HG03159 (cell line): ENCODE results near the gene C2orf76.
"Not testable (repeated sequence)": the region's sequence is repeated elsewhere in the genome, so short reads cannot be mapped to it uniquely, and the experiment has no call there.

Experiments used
- ATAC-seq: cut with Tn5 transposase; IDR thresholded peaks from one replicate; pipeline ENCODE4 v1.9.1; 2021; ENCODE audit warnings: mild to moderate bottlenecking, moderate library complexity; ENCODE audit not compliant: unreplicated experiment

The C2orf76 gene

DNA sequence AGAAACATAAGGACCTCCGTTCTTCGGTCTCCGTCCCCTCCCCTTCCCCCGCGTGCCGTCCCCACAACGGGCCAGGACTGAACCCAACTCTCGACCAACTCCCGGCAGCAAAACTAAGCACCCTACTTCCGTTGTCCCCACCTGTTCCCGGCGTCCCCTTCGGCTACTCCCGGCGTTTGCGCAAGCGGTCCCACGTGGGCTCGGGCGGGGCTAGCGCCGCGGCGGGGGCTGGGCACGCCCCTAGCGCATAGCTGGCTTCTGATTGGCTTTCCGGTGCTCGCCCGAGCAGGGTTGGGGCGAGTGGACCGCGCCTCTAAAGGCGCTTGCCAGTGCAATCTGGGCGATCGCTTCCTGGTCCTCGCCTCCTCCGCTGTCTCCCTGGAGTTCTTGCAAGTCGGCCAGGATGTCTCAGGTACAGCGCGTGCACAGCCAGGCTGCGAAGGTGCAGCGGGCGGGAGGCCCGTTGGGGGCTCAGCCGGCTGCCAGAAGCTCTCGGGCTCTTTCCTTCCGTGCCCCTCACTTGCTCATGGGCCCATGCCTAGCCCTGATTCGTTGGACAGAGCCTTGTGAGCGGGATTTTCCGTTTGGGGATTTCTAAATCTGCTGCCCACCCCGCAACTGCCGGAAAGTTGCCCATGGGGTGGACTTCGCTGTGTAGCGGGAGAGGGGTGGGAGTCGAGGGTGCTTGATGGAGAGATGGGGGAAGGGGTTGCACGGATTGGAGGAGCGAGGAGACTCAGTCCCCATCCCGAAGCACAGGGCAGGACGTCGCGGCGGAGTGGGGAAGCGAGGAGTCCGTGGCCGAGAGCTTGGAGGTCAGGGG, at the start of gene C2orf76, which contains the start of gene DBI:
Gene C2orf76 (minus strand): TSS at position 186 of the 823 bp plus-strand sequence. CDS start 26,875 bp downstream, outside the sequence.
Gene DBI (plus strand): TSS at position 329 of the 823 bp plus-strand sequence. CDS start 75 bp downstream, at position 404.
- ATAC-seq: peak; percentile 95

DNA sequence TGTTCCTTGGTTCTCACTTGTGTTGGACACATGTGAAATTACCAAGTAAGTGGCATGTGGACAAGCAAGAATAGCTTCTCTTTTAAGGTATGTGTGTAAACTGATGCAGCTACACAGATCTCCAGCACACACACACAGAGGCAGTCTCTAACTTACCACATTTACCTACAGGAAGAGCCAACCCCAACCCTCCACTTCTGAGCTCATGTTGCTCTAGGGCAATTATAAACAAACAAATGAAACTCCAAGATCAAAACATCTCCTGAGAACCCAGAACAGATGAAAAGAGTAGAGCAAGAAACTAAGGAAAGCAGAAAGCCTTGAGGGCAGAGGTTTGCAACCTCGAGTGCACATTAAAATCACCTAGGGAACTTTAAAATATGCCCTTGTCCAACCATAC, 49.0 kb upstream of the C2orf76 start:
- ATAC-seq: no peak

DNA sequence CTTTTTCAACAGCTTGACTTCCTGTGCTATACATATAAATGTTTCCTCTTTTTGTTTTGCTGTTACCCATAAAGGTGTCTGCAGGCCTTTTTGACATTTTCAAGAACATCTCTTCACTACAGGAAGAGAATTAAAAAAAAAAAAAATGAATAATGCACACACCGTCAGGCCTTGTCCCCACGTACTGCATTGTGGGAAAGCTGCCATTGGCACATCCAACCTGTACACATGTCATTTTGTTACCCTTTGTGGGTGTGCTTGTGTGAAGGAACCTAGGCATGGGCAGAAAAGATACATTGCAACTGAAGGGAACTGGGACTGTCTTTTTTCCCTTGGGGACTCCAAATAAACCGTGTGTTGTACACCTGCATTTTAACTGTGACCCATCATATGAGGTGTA, 48.3 kb upstream of the C2orf76 start:
- no peak for ATAC-seq

DNA sequence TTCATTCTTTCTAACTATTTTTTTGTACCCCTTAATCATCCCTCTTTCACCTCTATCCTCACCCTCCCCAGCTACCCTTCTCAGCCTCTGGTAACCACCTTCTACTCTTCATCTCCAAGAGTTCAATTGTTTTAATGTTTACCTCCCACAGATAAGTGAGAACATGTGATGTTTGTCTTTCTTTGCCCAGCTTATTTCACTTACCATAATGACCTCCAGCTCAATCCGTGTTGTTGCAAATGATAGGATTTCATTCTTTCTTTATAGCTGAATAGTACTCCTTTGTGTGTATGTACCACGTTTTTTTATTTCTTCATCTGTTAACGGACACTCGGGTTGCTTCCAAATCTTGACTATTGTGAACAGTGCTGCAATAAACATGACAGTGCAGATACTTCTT, 42.9 kb upstream of the C2orf76 start:
- no peak for ATAC-seq

DNA sequence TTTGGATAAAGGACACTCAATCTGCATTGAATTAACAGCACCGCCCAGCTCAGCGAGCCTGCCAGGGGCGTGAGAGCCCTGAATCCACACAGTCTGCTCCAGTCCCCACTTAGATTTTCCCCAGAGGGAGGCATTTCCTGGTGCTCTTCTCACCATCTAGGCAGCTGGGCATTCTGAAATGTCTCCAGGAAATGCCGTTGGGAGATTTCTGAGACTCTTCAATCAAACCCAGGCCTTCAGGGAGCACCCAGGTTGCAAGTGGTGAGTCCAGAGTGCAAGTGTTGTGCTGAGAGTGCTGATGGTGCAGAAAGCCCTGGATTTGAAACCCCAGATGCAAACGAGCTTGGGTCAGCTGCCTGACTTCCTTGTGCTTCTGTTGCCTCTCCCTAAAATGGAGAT, 41.6 kb upstream of the C2orf76 start:
- no peak for ATAC-seq

DNA sequence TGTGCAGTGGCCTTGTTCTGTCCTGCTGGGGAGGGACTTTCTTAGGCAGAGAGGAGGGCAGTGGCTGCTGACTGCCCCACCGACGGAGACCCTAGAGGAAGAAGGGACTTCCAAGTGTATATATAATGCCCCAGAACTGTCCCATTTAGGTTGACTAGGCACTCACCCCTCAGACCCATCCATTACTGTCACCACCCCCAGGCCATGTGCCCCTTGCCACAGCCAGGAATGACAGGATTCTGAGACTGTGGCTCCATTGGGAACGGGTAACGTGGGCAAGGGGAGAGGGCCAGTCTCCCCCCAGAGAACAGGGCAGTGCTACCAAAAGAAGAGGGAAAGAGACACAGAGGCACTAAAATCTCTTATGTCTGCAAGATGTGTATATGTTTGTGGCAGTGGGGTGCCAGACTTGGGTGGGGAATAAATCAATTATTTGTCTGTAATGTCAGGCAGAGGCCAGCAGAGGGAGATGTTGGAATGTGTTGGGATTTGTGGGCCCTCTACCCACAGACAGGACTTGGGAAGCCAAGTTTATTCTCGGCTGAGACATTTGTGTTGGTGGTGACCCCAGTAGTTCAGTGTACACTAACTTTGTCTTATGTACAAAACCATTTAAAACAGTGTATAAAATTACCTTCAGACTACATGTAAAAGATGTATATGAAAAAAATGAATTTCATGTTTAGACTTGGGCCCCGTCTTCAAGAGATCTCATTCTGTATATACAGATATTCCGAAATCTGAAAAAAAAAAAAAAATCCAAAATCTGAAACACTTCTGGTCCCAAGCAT, 41.0 kb upstream of the C2orf76 start:
- no peak for ATAC-seq

DNA sequence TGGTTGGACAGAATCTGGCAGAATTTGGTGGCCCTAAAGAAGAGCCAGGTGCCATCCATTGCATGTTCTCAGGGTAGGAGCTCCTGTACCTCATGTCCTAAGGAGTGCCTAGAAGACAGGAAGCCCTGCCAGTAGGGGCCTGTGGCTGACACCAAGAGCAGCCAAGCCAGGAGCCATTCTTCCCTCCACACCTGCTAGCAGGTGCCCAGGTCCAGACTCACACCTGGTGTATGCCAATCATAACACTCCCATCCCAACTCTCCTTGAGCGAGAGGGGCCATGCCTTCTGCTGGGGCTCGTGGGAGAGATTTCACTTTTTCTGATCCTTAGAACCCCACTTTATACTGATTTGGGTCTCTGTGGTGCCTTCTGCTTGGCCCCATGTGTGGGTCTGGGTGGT, 38.5 kb upstream of the C2orf76 start:
- no peak for ATAC-seq

DNA sequence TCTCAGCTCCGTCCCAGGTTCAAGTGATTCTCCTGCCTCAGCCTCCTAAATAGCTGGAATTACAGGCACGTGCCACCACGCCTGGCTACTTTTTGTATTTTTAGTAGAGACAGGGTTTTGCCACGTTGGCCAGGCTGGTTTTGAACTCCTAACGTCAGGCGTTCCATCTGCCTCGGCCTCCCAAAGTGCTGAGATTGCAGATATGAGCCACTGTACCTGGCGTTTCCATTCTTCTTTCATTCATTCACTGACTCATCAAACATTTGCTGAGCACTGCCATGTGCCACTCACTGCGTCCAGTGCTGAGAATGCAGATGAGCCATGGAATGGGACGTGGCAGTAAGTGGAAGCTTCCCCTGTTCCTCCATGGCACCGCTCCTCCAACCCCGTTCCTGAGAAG, 37.0 kb upstream of the C2orf76 start:
- not testable (repeated sequence) for ATAC-seq

DNA sequence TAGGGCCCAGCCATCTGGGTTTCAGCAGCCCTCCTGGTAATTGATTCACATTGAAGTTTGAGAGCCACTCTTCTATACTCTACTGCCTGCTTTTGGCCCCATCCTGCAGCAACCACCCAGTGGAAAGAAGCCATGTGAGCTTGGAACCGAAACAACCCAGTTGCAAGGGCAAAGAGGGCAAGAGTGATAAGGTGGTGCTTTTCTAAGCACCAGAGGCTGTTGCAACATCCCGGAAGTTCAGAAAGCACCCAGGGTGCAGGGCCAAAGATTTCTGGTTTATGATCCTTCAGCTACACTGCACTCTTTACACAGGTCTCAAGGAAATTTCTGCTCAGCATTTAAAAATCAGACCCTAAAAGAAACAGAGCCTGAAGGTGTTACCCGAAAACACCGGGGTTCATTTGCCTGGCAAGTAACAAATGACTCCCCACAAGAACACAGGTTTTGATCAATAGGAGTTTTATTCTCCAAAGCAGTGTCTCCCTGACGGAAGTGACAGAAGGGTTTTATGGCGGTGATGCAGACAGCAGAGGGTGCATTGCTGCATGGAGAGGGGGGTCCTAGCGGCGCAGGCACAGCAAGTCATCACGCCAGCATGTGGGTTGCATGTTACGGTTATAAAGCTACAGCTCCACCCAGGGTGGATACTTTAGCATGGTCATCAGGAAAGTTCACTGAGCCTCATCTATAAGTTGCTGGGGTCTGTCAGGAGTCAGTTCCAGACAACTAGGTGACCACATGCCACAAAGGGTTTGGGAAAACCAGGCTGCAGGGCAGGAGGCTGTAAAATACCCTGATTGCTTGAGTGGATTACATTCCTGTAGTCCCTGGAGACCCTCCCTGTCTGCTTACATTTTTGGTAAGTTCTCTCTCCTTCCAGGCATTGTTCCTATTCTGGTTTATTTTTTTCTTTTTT, 36.3 kb upstream of the C2orf76 start:
- no peak for ATAC-seq

DNA sequence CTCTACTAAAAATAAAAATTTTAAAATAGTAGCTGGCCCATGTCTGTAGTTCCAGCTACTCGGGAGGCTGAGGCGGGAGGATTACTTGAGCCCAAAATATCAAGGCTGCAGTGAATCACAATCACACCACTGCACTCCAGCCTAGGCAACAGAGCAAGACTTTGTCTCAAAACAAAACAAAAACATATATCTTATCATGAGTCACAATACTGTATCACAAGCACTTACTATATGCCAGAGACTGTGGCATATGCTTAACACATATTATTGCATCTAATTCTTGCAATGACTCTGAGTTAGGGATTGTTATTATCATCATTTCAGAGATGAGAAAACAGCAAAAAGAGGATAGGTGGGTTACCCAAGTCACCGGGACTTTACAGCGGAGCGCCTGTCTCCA, 35.5 kb upstream of the C2orf76 start:
- ATAC-seq: no peak

DNA sequence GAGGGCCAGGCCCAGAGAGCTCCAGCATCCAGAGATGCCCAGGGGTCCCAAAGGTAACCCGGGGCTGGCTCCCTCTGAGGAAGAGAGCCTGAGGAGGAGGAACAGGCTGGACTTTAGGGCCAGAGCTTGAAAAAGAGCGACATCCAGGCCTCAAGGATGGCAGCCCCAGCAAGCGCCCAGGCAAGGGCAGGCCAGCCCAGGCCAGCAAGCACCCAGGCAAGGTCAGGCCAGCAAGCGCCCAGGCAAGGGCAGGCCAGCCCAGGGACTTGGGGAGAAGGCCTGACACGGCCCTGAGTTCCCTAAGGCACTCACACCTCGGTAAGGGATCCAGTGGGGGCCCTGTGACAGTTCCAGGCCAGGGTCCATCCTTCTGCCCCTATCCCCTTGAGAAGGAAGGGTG, 30.6 kb upstream of the C2orf76 start:
- no peak for ATAC-seq

GRCh38 chr2:119393971-119394748, 27.5 kb upstream of the C2orf76 start:
- no peak for ATAC-seq

GRCh38 chr2:119389615-119390306, 23.1 kb upstream of the C2orf76 start:
- ATAC-seq: no peak

- peak; percentile 77 for ATAC-seq
Measured at GRCh38 chr2:119387381-119388129, 20.9 kb upstream of the C2orf76 start.

GRCh38 chr2:119385466-119385865, 18.8 kb upstream of the C2orf76 start:
- no peak for ATAC-seq

GRCh38 chr2:119384971-119385370, 18.3 kb upstream of the C2orf76 start:
- no peak for ATAC-seq

- ATAC-seq: no peak
Measured at GRCh38 chr2:119383410-119384140, 16.9 kb upstream of the C2orf76 start.

GRCh38 chr2:119378566-119378965, 11.9 kb upstream of the C2orf76 start:
- no peak for ATAC-seq
